Muscle layer of colon (tissue), 2 donors: ENCODE measurements around the gene NEK9.

Experiments used
- H3K27ac ChIP-seq: one replicate; pipeline ENCODE4 v1.7.0; 2013; ENCODE audit warnings: low read depth, mild to moderate bottlenecking, low read length, moderate library complexity
- H3K27me3 ChIP-seq, 2 donors: one replicate each; pipeline ENCODE4 v1.7.0; 2013; ENCODE audit warnings: low read length in 2 of 2, mild to moderate bottlenecking in 2 of 2; ENCODE audit not compliant: insufficient read depth in 2 of 2, control insufficient read depth in 1 of 2
- H3K36me3 ChIP-seq: one replicate; pipeline ENCODE4 v1.7.0; 2013; ENCODE audit warnings: mild to moderate bottlenecking, low read length; ENCODE audit not compliant: insufficient read depth
- H3K4me1 ChIP-seq: one replicate; pipeline ENCODE4 v1.7.0; 2013; ENCODE audit warnings: mild to moderate bottlenecking, low read length; ENCODE audit not compliant: insufficient read depth
- H3K4me3 ChIP-seq, 2 donors: one replicate each; pipeline ENCODE4 v1.7.0; 2013; ENCODE audit warnings: low read length in 2 of 2, low read depth in 1 of 2, mild to moderate bottlenecking in 1 of 2, moderate library complexity in 1 of 2
- H3K9ac ChIP-seq: one replicate; pipeline ENCODE4 v1.7.0; 2013; ENCODE audit warnings: low read length
- H3K9me3 ChIP-seq: one replicate; pipeline ENCODE4 v1.7.0; 2013; ENCODE audit warnings: mild to moderate bottlenecking, low read length
- donor health status: abdominal sarcoma.
- donor health status: Adenocarcinoma of cecum.

NEK9 gene

GRCh38 chr14:75048101-75048500 lies 78.7 kb downstream of the NEK9 start:
- no peaks in the 10 kb centered on the region for H3K27me3 ChIP-seq
- no peak overlapping the region for H3K9ac ChIP-seq
- no peak overlapping the region for H3K4me3 ChIP-seq
- H3K27ac ChIP-seq, result no peak overlapping the region
- H3K4me1 ChIP-seq, result peaks cover 23% of the 10 kb centered on the region
- peaks cover 2% of the 10 kb centered on the region for H3K36me3 ChIP-seq
- H3K9me3 ChIP-seq, result no peaks in the 10 kb centered on the region

GRCh38 chr14:75047506-75047905 lies 79.3 kb downstream of the NEK9 start:
- H3K9ac ChIP-seq, result no peak overlapping the region
- H3K27ac ChIP-seq, result no peak overlapping the region
- no peaks in the 10 kb centered on the region for H3K9me3 ChIP-seq
- H3K36me3 ChIP-seq, result peaks cover 4% of the 10 kb centered on the region
- no peaks in the 10 kb centered on the region for H3K27me3 ChIP-seq
- H3K4me1 ChIP-seq, result peaks cover 23% of the 10 kb centered on the region
- H3K4me3 ChIP-seq, result no peak overlapping the region

- no peak overlapping the region for H3K9ac ChIP-seq
- H3K4me1 ChIP-seq, result peaks cover 23% of the 10 kb centered on the region
- H3K27me3 ChIP-seq, result no peaks in the 10 kb centered on the region
- no peak overlapping the region for H3K27ac ChIP-seq
- H3K36me3 ChIP-seq, result peaks cover 4% of the 10 kb centered on the region
- H3K9me3 ChIP-seq, result no peaks in the 10 kb centered on the region
- H3K4me3 ChIP-seq, result no peak overlapping the region
These were observed 79.9 kb downstream of the NEK9 start for GRCh38 chr14:75046899-75047298.

GRCh38 chr14:75046275-75046674 lies 80.6 kb downstream of the NEK9 start:
- no peak overlapping the region for H3K9ac ChIP-seq
- no peaks in the 10 kb centered on the region for H3K27me3 ChIP-seq
- peaks cover 23% of the 10 kb centered on the region for H3K4me1 ChIP-seq
- no peaks in the 10 kb centered on the region for H3K9me3 ChIP-seq
- peaks cover 4% of the 10 kb centered on the region for H3K36me3 ChIP-seq
- no peak overlapping the region for H3K27ac ChIP-seq
- no peak overlapping the region for H3K4me3 ChIP-seq

GRCh38 chr14:75044752-75045151 lies 82.1 kb downstream of the NEK9 start:
- Histone ChIP-seq H3K9ac (no peak overlapping the region), H3K27me3 (no peaks in the 10 kb centered on the region), H3K4me3 (no peak overlapping the region), H3K9me3 (no peaks in the 10 kb centered on the region), H3K4me1 (peaks cover 16% of the 10 kb centered on the region), H3K27ac (no peak overlapping the region), H3K36me3 (peaks cover 8% of the 10 kb centered on the region)

- Histone ChIP-seq H3K9ac (no peak overlapping the region), H3K36me3 (peaks cover 10% of the 10 kb centered on the region), H3K4me1 (peaks cover 16% of the 10 kb centered on the region), H3K9me3 (no peaks in the 10 kb centered on the region), H3K27ac (no peak overlapping the region), H3K4me3 (no peak overlapping the region), H3K27me3 (no peaks in the 10 kb centered on the region)
These were observed 82.5 kb downstream of the NEK9 start for GRCh38 chr14:75044322-75044721.

- H3K9ac ChIP-seq, result no peak overlapping the region
- H3K4me1 ChIP-seq, result peaks cover 16% of the 10 kb centered on the region
- no peak overlapping the region for H3K4me3 ChIP-seq
- no peak overlapping the region for H3K27ac ChIP-seq
- no peaks in the 10 kb centered on the region for H3K9me3 ChIP-seq
- H3K36me3 ChIP-seq, result peaks cover 20% of the 10 kb centered on the region
- H3K27me3 ChIP-seq, result no peaks in the 10 kb centered on the region
These were observed 84.8 kb downstream of the NEK9 start for GRCh38 chr14:75042035-75042434.

GRCh38 chr14:75041613-75042012 lies 85.2 kb downstream of the NEK9 start:
- Histone ChIP-seq H3K27ac (no peak overlapping the region), H3K4me3 (no peak overlapping the region), H3K9ac (no peak overlapping the region), H3K36me3 (peaks cover 21% of the 10 kb centered on the region), H3K9me3 (no peaks in the 10 kb centered on the region), H3K27me3 (no peaks in the 10 kb centered on the region), H3K4me1 (peaks cover 16% of the 10 kb centered on the region)

- no peak overlapping the region for H3K4me3 ChIP-seq
- H3K27me3 ChIP-seq, result no peaks in the 10 kb centered on the region
- H3K9me3 ChIP-seq, result no peaks in the 10 kb centered on the region
- peaks cover 16% of the 10 kb centered on the region for H3K4me1 ChIP-seq
- no peak overlapping the region for H3K9ac ChIP-seq
- H3K36me3 ChIP-seq, result peaks cover 21% of the 10 kb centered on the region
- H3K27ac ChIP-seq, result no peak overlapping the region
These were observed 85.9 kb downstream of the NEK9 start for GRCh38 chr14:75040959-75041358.

- Histone ChIP-seq H3K4me1 (peaks cover 16% of the 10 kb centered on the region), H3K9me3 (no peaks in the 10 kb centered on the region), H3K4me3 (no peak overlapping the region), H3K36me3 (peaks cover 21% of the 10 kb centered on the region), H3K27me3 (no peaks in the 10 kb centered on the region), H3K27ac (no peak overlapping the region), H3K9ac (no peak overlapping the region)
These were observed 86.3 kb downstream of the NEK9 start for GRCh38 chr14:75040507-75040906.

GRCh38 chr14:75032939-75033338 lies 93.9 kb downstream of the NEK9 start:
- H3K27me3 ChIP-seq, result no peaks in the 10 kb centered on the region
- H3K9me3 ChIP-seq, result no peaks in the 10 kb centered on the region
- no peaks in the 10 kb centered on the region for H3K4me1 ChIP-seq
- no peak overlapping the region for H3K9ac ChIP-seq
- peaks cover 37% of the 10 kb centered on the region for H3K36me3 ChIP-seq
- no peak overlapping the region for H3K27ac ChIP-seq
- no peak overlapping the region for H3K4me3 ChIP-seq

GRCh38 chr14:75030147-75030546 lies 96.7 kb downstream of the NEK9 start:
- Histone ChIP-seq H3K9ac (no peak overlapping the region), H3K9me3 (no peaks in the 10 kb centered on the region), H3K4me1 (no peaks in the 10 kb centered on the region), H3K27me3 (no peaks in the 10 kb centered on the region), H3K4me3 (no peak overlapping the region), H3K36me3 (peaks cover 48% of the 10 kb centered on the region), H3K27ac (no peak overlapping the region)
